ENCODE measurements around the gene WFDC11.

WFDC11 gene

GRCh38 chr20:45630371-45630770 is 39.7 kb downstream of the WFDC11 start:
- Histone ChIP-seq H3K4me1 (ENCODE audit: control insufficient read depth in 1 of 2, insufficient read depth in 1 of 2, low read depth in 1 of 2, low read length in 1 of 2) (no peaks in the 10 kb centered on the region), H3K27me3 (peaks cover 2% of the 10 kb centered on the region), H3K27ac (no peak overlapping the region), H3K36me3 (no peaks in the 10 kb centered on the region), H3K4me3 (ENCODE audit: low read depth in 1 of 2, low read length in 1 of 2) (no peak overlapping the region), H3K9me3 (no peaks in the 10 kb centered on the region)
- TF ChIP-seq CTCF (IDR thresholded peaks at IDR 0.05) = no peak

GRCh38 chr20:45629496-45630100 is 40.4 kb downstream of the WFDC11 start, which contains the start of gene WFDC10A:
Gene WFDC10A, plus strand, starts transcription at chr20:45629739. Its CDS starts 75 bp downstream, at chr20:45629814.
- H3K36me3 ChIP-seq = no peaks in the 10 kb centered on the region

GRCh38 chr20:45626540-45626939 is 43.5 kb downstream of the WFDC11 start:
- Histone ChIP-seq H3K36me3 (no peaks in the 10 kb centered on the region), H3K27ac (no peak overlapping the region), H3K4me3 (ENCODE audit: low read depth in 1 of 2, low read length in 1 of 2) (no peak overlapping the region), H3K9me3 (no peaks in the 10 kb centered on the region), H3K27me3 (peaks cover 18% of the 10 kb centered on the region), H3K4me1 (ENCODE audit: control insufficient read depth in 1 of 2, insufficient read depth in 1 of 2, low read depth in 1 of 2, low read length in 1 of 2) (no peaks in the 10 kb centered on the region)
- TF ChIP-seq CTCF (IDR thresholded peaks at IDR 0.05) = no peak

More at GRCh38 chr20:45629496-45630100, 40.4 kb downstream of the WFDC11 start, which contains the start of gene WFDC10A:
- TF ChIP-seq CTCF (IDR thresholded peaks at IDR 0.05) = peak; percentile 31
- H3K4me3 ChIP-seq (ENCODE audit: low read depth in 1 of 2, low read length in 1 of 2) = no peak within 1 kb of the TSS
- no peaks in the 10 kb centered on the region for H3K4me1 ChIP-seq (ENCODE audit: control insufficient read depth in 1 of 2, insufficient read depth in 1 of 2, low read depth in 1 of 2, low read length in 1 of 2)
- no peaks in the 10 kb centered on the region for H3K27me3 ChIP-seq
- no peak within 1 kb of the TSS for H3K27ac ChIP-seq
- no peaks in the 10 kb centered on the region for H3K9me3 ChIP-seq

GRCh38 chr20:45621593-45621992 is 48.4 kb downstream of the WFDC11 start:
- no peak for TF ChIP-seq CTCF (IDR thresholded peaks at IDR 0.05)
- Histone ChIP-seq H3K27ac (no peak overlapping the region), H3K36me3 (no peaks in the 10 kb centered on the region), H3K4me3 (ENCODE audit: low read depth in 1 of 2, low read length in 1 of 2) (no peak overlapping the region), H3K4me1 (ENCODE audit: control insufficient read depth in 1 of 2, insufficient read depth in 1 of 2, low read depth in 1 of 2, low read length in 1 of 2) (no peaks in the 10 kb centered on the region), H3K9me3 (no peaks in the 10 kb centered on the region), H3K27me3 (peaks cover 30% of the 10 kb centered on the region)

- H3K4me3 ChIP-seq (ENCODE audit: low read depth in 1 of 2, low read length in 1 of 2) = no peak overlapping the region
- no peaks in the 10 kb centered on the region for H3K36me3 ChIP-seq
- no peak for TF ChIP-seq CTCF (IDR thresholded peaks at IDR 0.05)
- H3K4me1 ChIP-seq (ENCODE audit: control insufficient read depth in 1 of 2, insufficient read depth in 1 of 2, low read depth in 1 of 2, low read length in 1 of 2) = no peaks in the 10 kb centered on the region
- H3K27ac ChIP-seq = no peak overlapping the region
- H3K9me3 ChIP-seq = no peaks in the 10 kb centered on the region
- H3K27me3 ChIP-seq = peaks cover 33% of the 10 kb centered on the region
These were observed 52.4 kb downstream of the WFDC11 start for GRCh38 chr20:45617591-45617990.

All from neutrophil (primary cell).